IMR-90 (cell line): ENCODE results near the gene AAMP. TPM values are rescaled to one million over a fixed set of nuclear protein-coding genes. Genes with fewer than 3 reads are reported as not detected.
A peak's percentile ranks its signal among the peaks of the same experiment; 100 is the strongest.

Experiments used
- ATAC-seq: fragments of 200-7000 bp; cut with Tn5 transposase; 2 replicates; pipeline ENCODE4 v1.9.1; 2020; ENCODE audit warnings: low read depth, mild to moderate bottlenecking, moderate library complexity
- BruUV-seq: library from RNA; stranded (reverse); fragments of 400-500 nt; replicated peaks from 2 replicates; lab custom pipeline; 2021; lab: Mats Ljungman, UMichigan
- CTCF ChIA-PET: fragments of 300-600 bp; formaldehyde crosslinking; extraction: SDS; loops from one replicate; lab custom pipeline; 2021; ENCODE audit warnings: antibody characterized with exemption; lab: Yijun Ruan, JAX
- POLR2A ChIA-PET: fragments of 300-600 bp; sonication (Branson Sonifier 250); formaldehyde crosslinking; loops from one replicate; lab custom pipeline; 2022; ENCODE audit warnings: antibody characterized with exemption; ENCODE audit not compliant: unreplicated experiment; lab: Charles Lee
- DNase-seq: peaks from one replicate; pipeline ENCODE4 v3.0.0; 2013
- H2AFZ ChIP-seq: replicated peaks from 2 replicates; pipeline ENCODE3; 2013; ENCODE audit warnings: low read length, mild to moderate bottlenecking; ENCODE audit not compliant: poor library complexity
- H2AK5ac ChIP-seq: 2 replicates; pipeline ENCODE4 v1.6.1; 2013; ENCODE audit warnings: low read depth, low read length, inconsistent platforms
- H2AK9ac ChIP-seq: replicated peaks from 2 replicates; pipeline ENCODE3; 2013; ENCODE audit warnings: mild to moderate bottlenecking, low read depth, low read length, moderate library complexity; ENCODE audit not compliant: poor library complexity
- H2BK120ac ChIP-seq: 2 replicates; pipeline ENCODE4 v1.6.1; 2013; ENCODE audit warnings: low read depth, low read length, inconsistent platforms
- H2BK15ac ChIP-seq: 3 replicates; pipeline ENCODE4 v1.6.1; 2013; ENCODE audit warnings: low read depth, low read length, inconsistent platforms
- H2BK20ac ChIP-seq: 2 replicates; pipeline ENCODE4 v1.6.1; 2013; ENCODE audit warnings: low read depth, mild to moderate bottlenecking, inconsistent platforms, low read length, moderate library complexity
- H2BK5ac ChIP-seq: 2 replicates; pipeline ENCODE4 v1.6.1; 2013; ENCODE audit warnings: mild to moderate bottlenecking, low read depth, low read length, inconsistent platforms; ENCODE audit not compliant: poor library complexity, severe bottlenecking
- H3K14ac ChIP-seq: replicated peaks from 2 replicates; pipeline ENCODE4 v1.6.1; 2013; ENCODE audit warnings: low read depth, low read length, inconsistent platforms
- H3K18ac ChIP-seq: 2 replicates; pipeline ENCODE4 v1.6.1; 2013; ENCODE audit warnings: low read depth, low read length, control low read depth
- H3K23ac ChIP-seq: 2 replicates; pipeline ENCODE4 v1.6.1; 2013; ENCODE audit warnings: low read depth, low read length, inconsistent platforms
- H3K27ac ChIP-seq: 2 replicates; pipeline ENCODE4 v1.5.1; 2013; ENCODE audit warnings: mild to moderate bottlenecking, control low read depth, low read length; ENCODE audit not compliant: insufficient read depth
- H3K27me3 ChIP-seq: 2 replicates; pipeline ENCODE4 v1.6.1; 2013; ENCODE audit warnings: low read length; ENCODE audit not compliant: control insufficient read depth, insufficient read depth
- H3K36me3 ChIP-seq: 2 replicates; pipeline ENCODE4 v1.6.1; 2013; ENCODE audit warnings: low read length, mixed read lengths; ENCODE audit not compliant: control insufficient read depth, insufficient read depth
- H3K4ac ChIP-seq: 2 replicates; pipeline ENCODE4 v1.6.1; 2013; ENCODE audit warnings: low read depth, low read length, inconsistent platforms
- H3K4me1 ChIP-seq: 2 replicates; pipeline ENCODE4 v1.6.1; 2013; ENCODE audit warnings: low read length, mixed read lengths; ENCODE audit not compliant: control insufficient read depth, insufficient read depth
- H3K4me2 ChIP-seq: 2 replicates; pipeline ENCODE4 v1.6.1; 2013; ENCODE audit warnings: low read depth, mild to moderate bottlenecking, control low read depth, low read length, moderate library complexity
- H3K4me3 ChIP-seq: 2 replicates; pipeline ENCODE4 v1.5.1; 2013; ENCODE audit warnings: low read depth, mild to moderate bottlenecking, control low read depth, low read length, moderate library complexity; ENCODE audit not compliant: insufficient read depth
- H3K56ac ChIP-seq: 2 replicates; pipeline ENCODE4 v1.6.1; 2013; ENCODE audit warnings: low read length, inconsistent platforms; ENCODE audit not compliant: insufficient read depth; ENCODE audit errors: extremely low read depth
- H3K79me1 ChIP-seq, 2 experiments: 2 replicates each; pipeline ENCODE4 v1.6.1; 2013; ENCODE audit warnings: low read length in 2 of 2, inconsistent platforms in 1 of 2, low read depth in 1 of 2
- H3K9ac ChIP-seq: 2 replicates; pipeline ENCODE4 v1.6.1; 2013; ENCODE audit warnings: low read depth, low read length, control low read depth
- H3K9me1 ChIP-seq: 2 replicates; pipeline ENCODE4 v1.6.1; 2013; ENCODE audit warnings: low read length, inconsistent platforms; ENCODE audit not compliant: insufficient read depth
- H3K9me3 ChIP-seq: 2 replicates; pipeline ENCODE4 v1.6.1; 2013; ENCODE audit warnings: low read length; ENCODE audit not compliant: control insufficient read depth, insufficient read depth
- H4K20me1 ChIP-seq: 2 replicates; pipeline ENCODE4 v1.6.1; 2013; ENCODE audit warnings: low read length, inconsistent platforms; ENCODE audit not compliant: insufficient read depth
- H4K5ac ChIP-seq: 2 replicates; pipeline ENCODE4 v1.6.1; 2013; ENCODE audit warnings: mild to moderate bottlenecking, low read depth, low read length, control low read depth
- H4K8ac ChIP-seq, 2 experiments: 2 replicates each; pipeline ENCODE4 v1.6.1; 2013; ENCODE audit warnings: low read depth in 2 of 2, low read length in 2 of 2, control low read depth in 1 of 2, inconsistent platforms in 1 of 2
- H4K91ac ChIP-seq: 2 replicates; pipeline ENCODE4 v1.6.1; 2013; ENCODE audit warnings: low read depth, low read length, inconsistent platforms; ENCODE audit not compliant: insufficient read depth
- BHLHE40 ChIP-seq: fragments of 150-350 bp; IDR thresholded peaks from 2 replicates; pipeline ENCODE4 v1.6.1; 2016; ENCODE audit warnings: mild to moderate bottlenecking, low read depth, low read length
- CEBPB ChIP-seq: IDR thresholded peaks from 2 replicates; pipeline ENCODE4 v1.6.1; 2012; ENCODE audit warnings: low read depth, low read length, improper control_type of control experiment
- CHD1 ChIP-seq: IDR thresholded peaks from 2 replicates; pipeline ENCODE4 v1.6.1; 2012; ENCODE audit warnings: low read depth, low read length, improper control_type of control experiment
- FOS ChIP-seq: fragments of 150-350 bp; IDR thresholded peaks from 2 replicates; pipeline ENCODE4 v1.6.1; 2016; ENCODE audit warnings: low read depth, low read length
- MAFK ChIP-seq: IDR thresholded peaks from 2 replicates; pipeline ENCODE4 v1.6.1; 2012; ENCODE audit warnings: low read depth, low read length, improper control_type of control experiment
- MAZ ChIP-seq: IDR thresholded peaks from 2 replicates; pipeline ENCODE4 v1.6.1; 2012; ENCODE audit warnings: low read depth, mild to moderate bottlenecking, low read length, improper control_type of control experiment, moderate library complexity, borderline replicate concordance
- MXI1 ChIP-seq: IDR thresholded peaks from 2 replicates; pipeline ENCODE4 v1.6.1; 2012; ENCODE audit warnings: low read depth, mild to moderate bottlenecking, low read length, moderate library complexity, borderline replicate concordance
- NFE2L2 ChIP-seq: fragments of 150-350 bp; IDR thresholded peaks from 2 replicates; pipeline ENCODE4 v1.6.1; 2016; ENCODE audit warnings: low read depth, mild to moderate bottlenecking, low read length
- POLR2A ChIP-seq: IDR thresholded peaks from 2 replicates; pipeline ENCODE4 v1.6.1; 2012; ENCODE audit warnings: mild to moderate bottlenecking, low read depth, low read length
- RAD21 ChIP-seq: IDR thresholded peaks from 2 replicates; pipeline ENCODE4 v1.6.1; 2012; ENCODE audit warnings: low read length, improper control_type of control experiment
- RCOR1 ChIP-seq: IDR thresholded peaks from 2 replicates; pipeline ENCODE4 v1.6.1; 2012; ENCODE audit warnings: mild to moderate bottlenecking, low read length, improper control_type of control experiment; ENCODE audit not compliant: insufficient replicate concordance
- RFX5 ChIP-seq: IDR thresholded peaks from 2 replicates; pipeline ENCODE4 v1.8.0; 2012; ENCODE audit warnings: low read depth, mild to moderate bottlenecking, low read length, moderate library complexity
- SMC3 ChIP-seq: fragments of 150-350 bp; IDR thresholded peaks from 2 replicates; pipeline ENCODE4 v1.6.1; 2016; ENCODE audit warnings: low read depth, mild to moderate bottlenecking, antibody characterized with exemption, low read length, moderate library complexity
- whole genome bisulfite sequencing, 2 experiments: methylation state at CpG; one replicate each; pipeline versions ENCODE4 v1.1.5 to v1.1.7; 2013; ENCODE audit warnings: missing lambda C conversion rate in 2 of 2; ENCODE audit not compliant: insufficient read length in 1 of 2; ENCODE audit errors: extremely low coverage in 2 of 2; 5-methylcytosine and 5-hydroxymethylcytosine counted together
- dilution Hi-C: fragments of 300-500 bp; cut with HindIII; formaldehyde crosslinking; loops from one replicate; pipeline ENCODE4 v1.14.3; 2018; ENCODE audit warnings: low sequenced_read_pairs; ENCODE audit not compliant: unreplicated experiment
- in situ Hi-C: fragments of 300-500 bp; cut with MboI; formaldehyde crosslinking; loops from 3 replicates; pipeline ENCODE4 v1.14.3; 2019; ENCODE audit warnings: low sequenced_read_pairs, inconsistent platforms, mixed read lengths
- intact Hi-C: fragments of 100-400 bp; cut with micrococcal nuclease; formaldehyde crosslinking; loops from 2 replicates; pipeline ENCODE4 v1.10.0; 2022
- polyA plus RNA-seq, 3 experiments: library from polyadenylated mRNA; depleted of rRNA; stranded (reverse); fragments of >200 nt; gene quantifications; 2 replicates each; pipeline ENCODE4 v1.2.3, GENCODE V29; 2012; ENCODE audit warnings: low replicate concordance in 1 of 3
- total RNA-seq: library from RNA; depleted of rRNA; stranded (reverse); fragments of >200 nt; gene quantifications from 2 replicates; pipeline ENCODE4 v1.2.3, GENCODE V29; 2012
- TF ChIP-seq, protein P1 (sequence below): fragments of 150-350 bp; IDR thresholded peaks from 2 replicates; pipeline ENCODE4 v1.6.1; 2017; ENCODE audit warnings: mild to moderate bottlenecking, antibody characterized with exemption, low read length, low read depth
- TF ChIP-seq, protein P2 (sequence below): fragments of 150-350 bp; IDR thresholded peaks from 2 replicates; pipeline ENCODE4 v1.6.1; 2016; ENCODE audit warnings: low read depth, mild to moderate bottlenecking, low read length, moderate library complexity, borderline replicate concordance
- TF ChIP-seq, protein P3 (sequence below): conservative IDR thresholded peaks from 2 replicates; pipeline ENCODE4 v1.5.1; 2012; ENCODE audit warnings: mild to moderate bottlenecking, low read depth, low read length, improper control_type of control experiment

AAMP gene
- total and polyA plus RNA-seq, 2 of the 4 experiments (the other 2 are of a cell fraction), result 104 to 112 TPM

DNA sequence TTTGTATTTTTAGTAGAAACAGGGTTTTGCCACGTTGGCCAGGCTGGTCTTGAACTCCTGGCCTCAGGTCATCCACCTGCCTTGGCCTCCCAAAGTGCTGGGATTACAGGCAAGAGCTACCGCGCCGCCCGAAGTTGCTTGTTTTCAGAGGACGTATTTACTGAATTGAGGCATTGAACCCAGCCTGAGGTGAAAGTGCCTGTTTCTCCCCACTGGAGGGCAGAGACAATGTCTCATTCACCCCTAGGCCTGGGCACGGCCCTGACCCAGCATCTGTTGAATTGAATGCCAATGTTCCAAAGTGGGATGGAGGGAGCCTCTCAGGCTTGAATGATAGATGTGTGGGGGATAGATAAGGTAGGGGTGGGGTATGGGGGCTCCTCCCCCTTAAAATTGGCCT, 26.9 kb upstream of the AAMP start:
- H2AK5ac ChIP-seq, result peak overlapping the region; percentile 8; the same call in 1 of the 2 replicates
- H4K5ac ChIP-seq, result no peak overlapping the region
- ATAC-seq, result no peak
- no peak overlapping the region for H3K18ac ChIP-seq
- peak overlapping the region; percentile 44 for H2AK9ac ChIP-seq
- ChIA-PET CTCF (interaction anchor here (1.3 kb wide), 1 partner anchor 26 kb away, joined by 3 read pairs; the partner anchor contains the start of gene PNKD), POLR2A (interaction anchor here (0.6 to 1.5 kb wide), 2 partner anchors 10 to 26 kb away, joined by 3 read pairs; partner anchors contain the start of gene PNKD)
- no peak overlapping the region for H2AFZ ChIP-seq
- dilution Hi-C loops, result no loop called here
- no peak overlapping the region for H2BK120ac ChIP-seq
- no peaks in the 10 kb centered on the region for H3K27me3 ChIP-seq
- H3K4me3 ChIP-seq, result no peak overlapping the region
- H2BK20ac ChIP-seq, result no peak overlapping the region
- H3K9me3 ChIP-seq, result no peaks in the 10 kb centered on the region
- H4K8ac ChIP-seq, result no peak overlapping the region
- H3K14ac ChIP-seq, result no peak overlapping the region
- no peak overlapping the region for H3K23ac ChIP-seq
- no peaks in the 10 kb centered on the region for H4K20me1 ChIP-seq
- no TSS peak for BruUV-seq
- peaks cover 4% of the 10 kb centered on the region; the same call in 1 of the 2 replicates for H3K4me1 ChIP-seq
- in situ Hi-C loops, result no loop called here
- H2BK15ac ChIP-seq, result no peak overlapping the region
- peak overlapping the region; percentile 21 for H2BK5ac ChIP-seq
- H3K79me1 ChIP-seq, result peaks cover 0 to 4% of the 10 kb centered on the region in 2 experiments; a peak in 2 of 4 replicates
- 94% methylated on average over 5 of the region's 7 CpGs; no CpG with 5 or more reads in 1 of the 2 experiments for WGBS, 2 experiments
- no peak overlapping the region for H3K4ac ChIP-seq
- H3K36me3 ChIP-seq, result no peaks in the 10 kb centered on the region
- H3K56ac ChIP-seq, result no peak overlapping the region
- H3K4me2 ChIP-seq, result no peak overlapping the region
- no peak for DNase-seq
- intact Hi-C loops, result no loop called here
- H3K9ac ChIP-seq, result no peak overlapping the region
- H3K9me1 ChIP-seq, result peaks cover 5% of the 10 kb centered on the region
- H3K27ac ChIP-seq, result no peak overlapping the region
- H4K91ac ChIP-seq, result no peak overlapping the region
- TF ChIP-seq, protein P1, sequence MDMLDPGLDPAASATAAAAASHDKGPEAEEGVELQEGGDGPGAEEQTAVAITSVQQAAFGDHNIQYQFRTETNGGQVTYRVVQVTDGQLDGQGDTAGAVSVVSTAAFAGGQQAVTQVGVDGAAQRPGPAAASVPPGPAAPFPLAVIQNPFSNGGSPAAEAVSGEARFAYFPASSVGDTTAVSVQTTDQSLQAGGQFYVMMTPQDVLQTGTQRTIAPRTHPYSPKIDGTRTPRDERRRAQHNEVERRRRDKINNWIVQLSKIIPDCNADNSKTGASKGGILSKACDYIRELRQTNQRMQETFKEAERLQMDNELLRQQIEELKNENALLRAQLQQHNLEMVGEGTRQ, result no peak
- TF ChIP-seq, protein P2, sequence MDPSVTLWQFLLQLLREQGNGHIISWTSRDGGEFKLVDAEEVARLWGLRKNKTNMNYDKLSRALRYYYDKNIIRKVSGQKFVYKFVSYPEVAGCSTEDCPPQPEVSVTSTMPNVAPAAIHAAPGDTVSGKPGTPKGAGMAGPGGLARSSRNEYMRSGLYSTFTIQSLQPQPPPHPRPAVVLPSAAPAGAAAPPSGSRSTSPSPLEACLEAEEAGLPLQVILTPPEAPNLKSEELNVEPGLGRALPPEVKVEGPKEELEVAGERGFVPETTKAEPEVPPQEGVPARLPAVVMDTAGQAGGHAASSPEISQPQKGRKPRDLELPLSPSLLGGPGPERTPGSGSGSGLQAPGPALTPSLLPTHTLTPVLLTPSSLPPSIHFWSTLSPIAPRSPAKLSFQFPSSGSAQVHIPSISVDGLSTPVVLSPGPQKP, result no peak
- TF ChIP-seq NFE2L2 (no peak), MXI1 (no peak), MAFK (no peak), POLR2A (no peak), RFX5 (no peak), BHLHE40 (no peak), RAD21 (no peak), CHD1 (no peak), RCOR1 (no peak), MAZ (no peak), CEBPB (no peak), FOS (no peak), SMC3 (no peak)
- TF ChIP-seq, protein P3, sequence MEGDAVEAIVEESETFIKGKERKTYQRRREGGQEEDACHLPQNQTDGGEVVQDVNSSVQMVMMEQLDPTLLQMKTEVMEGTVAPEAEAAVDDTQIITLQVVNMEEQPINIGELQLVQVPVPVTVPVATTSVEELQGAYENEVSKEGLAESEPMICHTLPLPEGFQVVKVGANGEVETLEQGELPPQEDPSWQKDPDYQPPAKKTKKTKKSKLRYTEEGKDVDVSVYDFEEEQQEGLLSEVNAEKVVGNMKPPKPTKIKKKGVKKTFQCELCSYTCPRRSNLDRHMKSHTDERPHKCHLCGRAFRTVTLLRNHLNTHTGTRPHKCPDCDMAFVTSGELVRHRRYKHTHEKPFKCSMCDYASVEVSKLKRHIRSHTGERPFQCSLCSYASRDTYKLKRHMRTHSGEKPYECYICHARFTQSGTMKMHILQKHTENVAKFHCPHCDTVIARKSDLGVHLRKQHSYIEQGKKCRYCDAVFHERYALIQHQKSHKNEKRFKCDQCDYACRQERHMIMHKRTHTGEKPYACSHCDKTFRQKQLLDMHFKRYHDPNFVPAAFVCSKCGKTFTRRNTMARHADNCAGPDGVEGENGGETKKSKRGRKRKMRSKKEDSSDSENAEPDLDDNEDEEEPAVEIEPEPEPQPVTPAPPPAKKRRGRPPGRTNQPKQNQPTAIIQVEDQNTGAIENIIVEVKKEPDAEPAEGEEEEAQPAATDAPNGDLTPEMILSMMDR, result no peak
